Panc1 (cell line): Measurements from ENCODE around the gene LY6G6F. TPM values are rescaled to one million over a fixed set of nuclear protein-coding genes. Genes with fewer than 3 reads are reported as not detected.

ENCODE experiments used
- ATAC-seq: fragments of 200-7000 bp; cut with Tn5 transposase; 2 replicates; pipeline ENCODE4 v1.9.1; 2020; ENCODE audit warnings: mild to moderate bottlenecking, moderate library complexity
- BruUV-seq: library from RNA; stranded (reverse); fragments of 400-500 nt; replicated peaks from 2 replicates; lab custom pipeline; 2021; lab: Mats Ljungman, UMichigan
- CTCF ChIA-PET: fragments of 300-600 bp; sonication (Branson Sonifier 250); formaldehyde crosslinking; loops from one replicate; lab custom pipeline; 2022; ENCODE audit warnings: antibody characterized with exemption; lab: Charles Lee
- POLR2A ChIA-PET: fragments of 300-600 bp; sonication (Branson Sonifier 250); formaldehyde crosslinking; loops from one replicate; lab custom pipeline; 2022; ENCODE audit warnings: antibody characterized with exemption; lab: Charles Lee
- DNase-seq: peaks from one replicate; pipeline ENCODE4 v3.0.0-alpha.2; 2010; ENCODE audit warnings: low read depth, low spot score
- H3K27ac ChIP-seq: 2 replicates; pipeline ENCODE4 v1.5.1; 2011; ENCODE audit warnings: mild to moderate bottlenecking, low read length, inconsistent platforms
- H3K27me3 ChIP-seq: fragments of 200-500 bp; sonication (Bioruptor generic); 2 replicates; pipeline ENCODE4 v1.6.0; 2014; ENCODE audit warnings: low read length, inconsistent platforms; ENCODE audit not compliant: control insufficient read depth, insufficient read depth
- H3K36me3 ChIP-seq: fragments of 200-500 bp; sonication (Bioruptor generic); 2 replicates; pipeline ENCODE4 v1.5.1; 2014; ENCODE audit warnings: inconsistent platforms, mild to moderate bottlenecking, low read length, moderate library complexity; ENCODE audit not compliant: control insufficient read depth, insufficient read depth
- H3K4me1 ChIP-seq: 2 replicates; pipeline ENCODE4 v1.5.1; 2011; ENCODE audit warnings: inconsistent platforms, mild to moderate bottlenecking, low read length, moderate library complexity; ENCODE audit not compliant: control insufficient read depth, insufficient read depth
- H3K4me3 ChIP-seq, 2 experiments: 2 replicates each; pipeline ENCODE4 v1.5.1; 2011 to 2012; ENCODE audit warnings: low read depth in 2 of 2, low read length in 2 of 2, mild to moderate bottlenecking in 2 of 2, inconsistent platforms in 1 of 2, moderate library complexity in 1 of 2
- H3K9me3 ChIP-seq: fragments of 200-500 bp; sonication (Bioruptor generic); 2 replicates; pipeline ENCODE4 v1.5.1; 2014; ENCODE audit warnings: low read depth, mild to moderate bottlenecking, inconsistent platforms, low read length, moderate library complexity; ENCODE audit not compliant: control insufficient read depth, insufficient read depth
- POLR2AphosphoS5 ChIP-seq: IDR thresholded peaks from 2 replicates; pipeline ENCODE4 v1.6.1; 2012; ENCODE audit warnings: mild to moderate bottlenecking, low read depth, low read length, moderate library complexity
- SIN3A ChIP-seq: IDR thresholded peaks from 2 replicates; pipeline ENCODE4 v1.6.1; 2012; ENCODE audit warnings: low read depth, mild to moderate bottlenecking, low read length, moderate library complexity, borderline replicate concordance; ENCODE audit not compliant: insufficient read depth
- TCF7L2 ChIP-seq: IDR thresholded peaks from 2 replicates; pipeline ENCODE4 v1.6.1; 2011; ENCODE audit warnings: mild to moderate bottlenecking, low read depth, low read length, inconsistent platforms
- in situ Hi-C: cut with HindIII; loops from 2 replicates; pipeline ENCODE4 v1.10.0; 2016; ENCODE audit warnings: low sequenced_read_pairs, low pct_unique_long_range_greater_than_20kb
- intact Hi-C: fragments of 100-400 bp; cut with micrococcal nuclease; formaldehyde crosslinking; loops from one replicate; pipeline ENCODE4 v1.10.0; 2022; ENCODE audit not compliant: unreplicated experiment
- total RNA-seq: library from RNA; stranded (reverse); gene quantifications from one replicate; pipeline ENCODE4 v1.2.1, GENCODE V29; 2021; ENCODE audit not compliant: unreplicated experiment
- TF ChIP-seq, protein P1 (sequence below): fragments of 450-650 bp; IDR thresholded peaks from 2 replicates; pipeline ENCODE4 v1.5.1; 2017; ENCODE audit warnings: mild to moderate bottlenecking
- TF ChIP-seq, protein P2 (sequence below), 2 experiments: IDR thresholded peaks; 2 replicates each; pipeline ENCODE4 v1.6.1; 2011 to 2012; ENCODE audit warnings: low read depth in 2 of 2, control low read depth in 1 of 2, low read length in 1 of 2, mild to moderate bottlenecking in 1 of 2, moderate library complexity in 1 of 2; ENCODE audit not compliant: insufficient read depth in 1 of 2

LY6G6F gene
- total RNA-seq, 1 experiment from 2014 or later = not detected

- POLR2A ChIA-PET = interaction anchor here (0.5 to 0.7 kb wide), 2 partner anchors 16 to 20 kb away, joined by 4 to 9 read pairs; no protein-coding TSS in a partner anchor
- intact Hi-C loops = no loop called here
Observed at GRCh38 chr6:31713991-31714684, 7.5 kb downstream of the LY6G6F start.

GRCh38 chr6:31715022-31715958 is 8.6 kb downstream of the LY6G6F start, which contains the start of gene LY6G6D:
Gene LY6G6D (plus strand): TSS chr6:31715348. CDS start chr6:31715356, 8 bp downstream.
- no peaks in the 10 kb centered on the region for H3K27me3 ChIP-seq
- ChIA-PET CTCF (interaction anchor here (0.6 kb wide), 1 partner anchor 122 kb away, joined by 4 read pairs; no protein-coding TSS in a partner anchor), POLR2A (no interaction called here)
- no peaks in the 10 kb centered on the region; the same call in 1 of the 2 replicates for H3K4me1 ChIP-seq
- in situ Hi-C loops (no loop called here), intact Hi-C loops (no loop called here)
- 0 out of 2 replicates have a peak, but pooled peaks have one; percentile 6 for ATAC-seq
- TF ChIP-seq, protein P1, sequence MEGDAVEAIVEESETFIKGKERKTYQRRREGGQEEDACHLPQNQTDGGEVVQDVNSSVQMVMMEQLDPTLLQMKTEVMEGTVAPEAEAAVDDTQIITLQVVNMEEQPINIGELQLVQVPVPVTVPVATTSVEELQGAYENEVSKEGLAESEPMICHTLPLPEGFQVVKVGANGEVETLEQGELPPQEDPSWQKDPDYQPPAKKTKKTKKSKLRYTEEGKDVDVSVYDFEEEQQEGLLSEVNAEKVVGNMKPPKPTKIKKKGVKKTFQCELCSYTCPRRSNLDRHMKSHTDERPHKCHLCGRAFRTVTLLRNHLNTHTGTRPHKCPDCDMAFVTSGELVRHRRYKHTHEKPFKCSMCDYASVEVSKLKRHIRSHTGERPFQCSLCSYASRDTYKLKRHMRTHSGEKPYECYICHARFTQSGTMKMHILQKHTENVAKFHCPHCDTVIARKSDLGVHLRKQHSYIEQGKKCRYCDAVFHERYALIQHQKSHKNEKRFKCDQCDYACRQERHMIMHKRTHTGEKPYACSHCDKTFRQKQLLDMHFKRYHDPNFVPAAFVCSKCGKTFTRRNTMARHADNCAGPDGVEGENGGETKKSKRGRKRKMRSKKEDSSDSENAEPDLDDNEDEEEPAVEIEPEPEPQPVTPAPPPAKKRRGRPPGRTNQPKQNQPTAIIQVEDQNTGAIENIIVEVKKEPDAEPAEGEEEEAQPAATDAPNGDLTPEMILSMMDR = no peak
- TF ChIP-seq SIN3A = no peak
- no peak for TF ChIP-seq POLR2AphosphoS5
- TF ChIP-seq, protein P2, sequence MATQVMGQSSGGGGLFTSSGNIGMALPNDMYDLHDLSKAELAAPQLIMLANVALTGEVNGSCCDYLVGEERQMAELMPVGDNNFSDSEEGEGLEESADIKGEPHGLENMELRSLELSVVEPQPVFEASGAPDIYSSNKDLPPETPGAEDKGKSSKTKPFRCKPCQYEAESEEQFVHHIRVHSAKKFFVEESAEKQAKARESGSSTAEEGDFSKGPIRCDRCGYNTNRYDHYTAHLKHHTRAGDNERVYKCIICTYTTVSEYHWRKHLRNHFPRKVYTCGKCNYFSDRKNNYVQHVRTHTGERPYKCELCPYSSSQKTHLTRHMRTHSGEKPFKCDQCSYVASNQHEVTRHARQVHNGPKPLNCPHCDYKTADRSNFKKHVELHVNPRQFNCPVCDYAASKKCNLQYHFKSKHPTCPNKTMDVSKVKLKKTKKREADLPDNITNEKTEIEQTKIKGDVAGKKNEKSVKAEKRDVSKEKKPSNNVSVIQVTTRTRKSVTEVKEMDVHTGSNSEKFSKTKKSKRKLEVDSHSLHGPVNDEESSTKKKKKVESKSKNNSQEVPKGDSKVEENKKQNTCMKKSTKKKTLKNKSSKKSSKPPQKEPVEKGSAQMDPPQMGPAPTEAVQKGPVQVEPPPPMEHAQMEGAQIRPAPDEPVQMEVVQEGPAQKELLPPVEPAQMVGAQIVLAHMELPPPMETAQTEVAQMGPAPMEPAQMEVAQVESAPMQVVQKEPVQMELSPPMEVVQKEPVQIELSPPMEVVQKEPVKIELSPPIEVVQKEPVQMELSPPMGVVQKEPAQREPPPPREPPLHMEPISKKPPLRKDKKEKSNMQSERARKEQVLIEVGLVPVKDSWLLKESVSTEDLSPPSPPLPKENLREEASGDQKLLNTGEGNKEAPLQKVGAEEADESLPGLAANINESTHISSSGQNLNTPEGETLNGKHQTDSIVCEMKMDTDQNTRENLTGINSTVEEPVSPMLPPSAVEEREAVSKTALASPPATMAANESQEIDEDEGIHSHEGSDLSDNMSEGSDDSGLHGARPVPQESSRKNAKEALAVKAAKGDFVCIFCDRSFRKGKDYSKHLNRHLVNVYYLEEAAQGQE (IDR thresholded peaks at IDR 0.05; ENCODE audit: insufficient read depth in 1 of 2, low read depth in 2 of 2, low read length in 1 of 2) = no peak
- no peak for TF ChIP-seq TCF7L2
- H3K4me3 ChIP-seq = no peak within 1 kb of the TSS
- no TSS peak for BruUV-seq
- no peaks in the 10 kb centered on the region for H3K36me3 ChIP-seq
- H3K9me3 ChIP-seq = no peaks in the 10 kb centered on the region
- no peak within 1 kb of the TSS for H3K27ac ChIP-seq
- DNase-seq = no peak

More at GRCh38 chr6:31713991-31714684, 7.5 kb downstream of the LY6G6F start:
- no peak for ATAC-seq
- Histone ChIP-seq H3K4me1 (no peaks in the 10 kb centered on the region; the same call in 1 of the 2 replicates), H3K27ac (no peak overlapping the region), H3K4me3 (no peak overlapping the region), H3K27me3 (no peaks in the 10 kb centered on the region), H3K9me3 (no peaks in the 10 kb centered on the region), H3K36me3 (no peaks in the 10 kb centered on the region)
- no TSS peak for BruUV-seq
- DNase-seq = no peak
- TF ChIP-seq POLR2AphosphoS5 (no peak), TCF7L2 (no peak), SIN3A (no peak)
- TF ChIP-seq, protein P2 (IDR thresholded peaks at IDR 0.05; ENCODE audit: insufficient read depth in 1 of 2, low read depth in 2 of 2, low read length in 1 of 2) = no peak
- TF ChIP-seq, protein P1 = no peak
- CTCF ChIA-PET = no interaction called here
- in situ Hi-C loops = no loop called here
